ENCODE measurements around the gene EIF4H.

- TF ChIP-seq CTCF (IDR thresholded peaks at IDR 0.05) (no peak), EZH2 (IDR thresholded peaks at IDR 0.05; ENCODE audit: borderline replicate concordance, insufficient read depth, low read depth, low read length, poor library complexity, severe bottlenecking) (no peak)
These were observed at the start of gene EIF4H for GRCh38 chr7:74173866-74174605.

Measured in B cell (primary cell).